HepG2 (cell line): ENCODE data around the gene NPC1. TPM values are rescaled to one million over a fixed set of nuclear protein-coding genes. Genes with fewer than 3 reads are reported as not detected.

Experiments
- ATF6 ChIP-seq: sonication (generic); formaldehyde crosslinking; conservative IDR thresholded peaks from 2 replicates; pipeline ENCODE4 v1.4.0; 2020; ENCODE audit warnings: missing genetic modification reagents
- ATF7-NPFF ChIP-seq: sonication (generic); formaldehyde crosslinking; IDR thresholded peaks from 2 replicates; pipeline ENCODE4 v1.8.1; 2023; ENCODE audit warnings: mild to moderate bottlenecking, low read depth, missing genetic modification reagents, moderate library complexity
- GTF3A ChIP-seq: sonication (generic); formaldehyde crosslinking; conservative IDR thresholded peaks from 2 replicates; pipeline ENCODE4 v1.4.0; 2020; ENCODE audit warnings: mild to moderate bottlenecking, missing genetic modification reagents
- HOXA3 ChIP-seq: sonication (generic); formaldehyde crosslinking; IDR thresholded peaks from 2 replicates; pipeline ENCODE4 v1.5.0; 2020; ENCODE audit warnings: missing genetic modification reagents
- HOXA7 ChIP-seq: sonication (generic); formaldehyde crosslinking; IDR thresholded peaks from 2 replicates; pipeline ENCODE4 v1.8.1; 2022; ENCODE audit warnings: mild to moderate bottlenecking, missing genetic modification reagents, moderate library complexity
- KMT2B ChIP-seq: IDR thresholded peaks from 2 replicates; pipeline ENCODE4 v1.6.1; 2016; ENCODE audit warnings: missing genetic modification reagents, missing compliant biosample characterization
- NFE2L2 ChIP-seq: fragments of 150-350 bp; IDR thresholded peaks from 2 replicates; pipeline ENCODE4 v1.6.1; 2014; ENCODE audit warnings: low read length
- RAD51 ChIP-seq: fragments of 450-650 bp; IDR thresholded peaks from 2 replicates; pipeline ENCODE4 v1.6.1; 2016; ENCODE audit warnings: borderline replicate concordance
- ZNF12 ChIP-seq: sonication (generic); formaldehyde crosslinking; IDR thresholded peaks from 2 replicates; pipeline ENCODE4 v1.5.0; 2020; ENCODE audit warnings: missing genetic modification reagents
- ZNF24 ChIP-seq: fragments of 450-650 bp; IDR thresholded peaks from 2 replicates; pipeline ENCODE4 v1.6.1; 2017; ENCODE audit warnings: antibody characterized with exemption, mild to moderate bottlenecking
- ZNF329 ChIP-seq: sonication (generic); formaldehyde crosslinking; IDR thresholded peaks from 2 replicates; pipeline ENCODE4 v1.9.0; 2021; ENCODE audit warnings: low read depth, mild to moderate bottlenecking, missing genetic modification reagents
- ZNF614 ChIP-seq: IDR thresholded peaks from 2 replicates; pipeline ENCODE4 v1.6.1; 2018; ENCODE audit warnings: missing biosample characterization, missing genetic modification reagents, inconsistent platforms, borderline replicate concordance
- ZNF850 ChIP-seq: sonication (generic); formaldehyde crosslinking; conservative IDR thresholded peaks from 2 replicates; pipeline ENCODE4 v1.9.0; 2021; ENCODE audit warnings: mild to moderate bottlenecking, missing genetic modification reagents
- ZUFSP ChIP-seq: sonication (generic); formaldehyde crosslinking; IDR thresholded peaks from 2 replicates; pipeline ENCODE4 v1.9.0; 2021; ENCODE audit warnings: missing genetic modification reagents, mild to moderate bottlenecking, borderline replicate concordance
- polyA plus RNA-seq, 8 experiments: library from polyadenylated mRNA; depleted of rRNA in 3 of 8; stranded (reverse) in 7 of 8; unstranded in 1 of 8; fragments of >200 nt; fragmentation: Illumina TruSeq in 4 of 8; extraction: Trizol in 4 of 8; gene quantifications; 2 replicates each; pipeline versions ENCODE4 v1.2.1 to v1.2.3, GENCODE V29; 2011 to 2016; ENCODE audit warnings: low read depth in 4 of 8, missing spikeins in 1 of 8, mixed read lengths in 1 of 8; ENCODE audit not compliant: insufficient read depth in 1 of 8
- total RNA-seq, 5 experiments: library from RNA; depleted of rRNA; stranded (reverse); fragments of >200 nt; fragmentation: Illumina TruSeq; extraction: Trizol; gene quantifications; 2 replicates each; pipeline ENCODE4 v1.2.3, GENCODE V29; 2016; ENCODE audit warnings: low read depth in 1 of 5
- TF ChIP-seq, protein P1 (sequence below): sonication (generic); formaldehyde crosslinking; IDR thresholded peaks from 2 replicates; pipeline ENCODE4 v1.5.0; 2020; ENCODE audit warnings: mild to moderate bottlenecking, missing genetic modification reagents
- TF ChIP-seq, protein P2 (sequence below): sonication (generic); formaldehyde crosslinking; IDR thresholded peaks from 2 replicates; pipeline ENCODE4 v1.4.0; 2020; ENCODE audit warnings: mild to moderate bottlenecking, missing genetic modification reagents
- TF ChIP-seq, protein P3 (sequence below): sonication (generic); formaldehyde crosslinking; IDR thresholded peaks from 2 replicates; pipeline ENCODE4 v1.4.0; 2020; ENCODE audit warnings: missing genetic modification reagents
- TF ChIP-seq, protein P4 (sequence below): sonication (generic); formaldehyde crosslinking; IDR thresholded peaks from 2 replicates; pipeline ENCODE4 v1.9.0; 2021; ENCODE audit warnings: missing genetic modification reagents, mild to moderate bottlenecking, borderline replicate concordance
- TF ChIP-seq, protein P5 (sequence below): sonication (generic); formaldehyde crosslinking; IDR thresholded peaks from 2 replicates; pipeline ENCODE4 v1.5.0; 2020; ENCODE audit warnings: missing genetic modification reagents

The NPC1 gene
- total and polyA plus RNA-seq, 2 of the 13 experiments (the other 11 are each of a cell fraction or from before 2014, with no cell fraction given) = 46.5 to 114 TPM

DNA sequence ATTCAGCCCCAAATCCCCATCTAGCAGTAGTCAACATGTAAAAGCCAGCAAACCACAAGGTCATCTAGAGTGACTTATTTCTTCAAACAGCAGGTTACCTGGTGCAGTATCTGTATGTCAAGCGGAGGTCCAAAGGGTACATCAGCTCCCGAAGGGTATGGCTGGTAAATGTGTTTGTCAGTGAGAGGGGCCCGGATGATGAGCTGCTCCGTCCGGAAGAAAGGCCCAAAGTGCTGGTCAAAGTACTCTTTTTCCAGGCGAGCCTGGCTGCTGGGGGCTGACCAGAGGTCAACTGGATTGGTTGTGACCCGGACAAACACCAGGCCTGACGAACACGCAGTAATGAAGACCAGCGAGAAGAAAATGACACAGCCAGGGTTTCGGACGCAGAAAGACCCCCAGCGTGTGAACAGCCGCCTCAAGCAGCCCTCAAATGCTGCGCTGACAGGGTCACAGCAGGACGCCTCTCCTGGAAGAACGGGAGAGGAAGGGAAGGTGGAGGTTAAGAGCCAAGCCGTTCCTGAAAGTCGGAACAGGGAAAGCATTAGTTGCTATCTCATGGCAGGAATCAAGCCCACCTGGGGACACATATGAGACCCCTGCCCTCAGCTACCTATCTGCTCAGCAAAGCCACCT, 30.0 kb downstream of the NPC1 start (continued):
- TF ChIP-seq ZUFSP (no peak), ATF6 (CRISPR knock-in tag) (no peak), ZNF614 (CRISPR knock-in tag) (peak; percentile 82; the same call in 1 of the 2 replicates), ZNF24 (peak; percentile 48; the same call in 1 of the 2 replicates), ATF7-NPFF (CRISPR knock-in tag) (no peak), HOXA7 (no peak), KMT2B (peak; percentile 73), HOXA3 (CRISPR knock-in tag) (peak; percentile 88), RAD51 (no peak), ZNF12 (CRISPR knock-in tag) (no peak), NFE2L2 (no peak), ZNF850 (CRISPR knock-in tag) (no peak), GTF3A (CRISPR knock-in tag) (no peak), ZNF329 (0 out of 2 replicates have a peak, but pooled peaks have one; percentile 47)
- TF ChIP-seq, protein P1, sequence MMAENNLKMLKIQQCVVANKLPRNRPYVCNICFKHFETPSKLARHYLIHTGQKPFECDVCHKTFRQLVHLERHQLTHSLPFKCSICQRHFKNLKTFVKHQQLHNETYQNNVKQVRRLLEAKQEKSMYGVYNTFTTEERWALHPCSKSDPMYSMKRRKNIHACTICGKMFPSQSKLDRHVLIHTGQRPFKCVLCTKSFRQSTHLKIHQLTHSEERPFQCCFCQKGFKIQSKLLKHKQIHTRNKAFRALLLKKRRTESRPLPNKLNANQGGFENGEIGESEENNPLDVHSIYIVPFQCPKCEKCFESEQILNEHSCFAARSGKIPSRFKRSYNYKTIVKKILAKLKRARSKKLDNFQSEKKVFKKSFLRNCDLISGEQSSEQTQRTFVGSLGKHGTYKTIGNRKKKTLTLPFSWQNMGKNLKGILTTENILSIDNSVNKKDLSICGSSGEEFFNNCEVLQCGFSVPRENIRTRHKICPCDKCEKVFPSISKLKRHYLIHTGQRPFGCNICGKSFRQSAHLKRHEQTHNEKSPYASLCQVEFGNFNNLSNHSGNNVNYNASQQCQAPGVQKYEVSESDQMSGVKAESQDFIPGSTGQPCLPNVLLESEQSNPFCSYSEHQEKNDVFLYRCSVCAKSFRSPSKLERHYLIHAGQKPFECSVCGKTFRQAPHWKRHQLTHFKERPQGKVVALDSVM (CRISPR knock-in tag) = peak; percentile 60; the same call in 1 of the 2 replicates
- TF ChIP-seq, protein P2, sequence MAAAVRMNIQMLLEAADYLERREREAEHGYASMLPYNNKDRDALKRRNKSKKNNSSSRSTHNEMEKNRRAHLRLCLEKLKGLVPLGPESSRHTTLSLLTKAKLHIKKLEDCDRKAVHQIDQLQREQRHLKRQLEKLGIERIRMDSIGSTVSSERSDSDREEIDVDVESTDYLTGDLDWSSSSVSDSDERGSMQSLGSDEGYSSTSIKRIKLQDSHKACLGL = no peak
- TF ChIP-seq, protein P3, sequence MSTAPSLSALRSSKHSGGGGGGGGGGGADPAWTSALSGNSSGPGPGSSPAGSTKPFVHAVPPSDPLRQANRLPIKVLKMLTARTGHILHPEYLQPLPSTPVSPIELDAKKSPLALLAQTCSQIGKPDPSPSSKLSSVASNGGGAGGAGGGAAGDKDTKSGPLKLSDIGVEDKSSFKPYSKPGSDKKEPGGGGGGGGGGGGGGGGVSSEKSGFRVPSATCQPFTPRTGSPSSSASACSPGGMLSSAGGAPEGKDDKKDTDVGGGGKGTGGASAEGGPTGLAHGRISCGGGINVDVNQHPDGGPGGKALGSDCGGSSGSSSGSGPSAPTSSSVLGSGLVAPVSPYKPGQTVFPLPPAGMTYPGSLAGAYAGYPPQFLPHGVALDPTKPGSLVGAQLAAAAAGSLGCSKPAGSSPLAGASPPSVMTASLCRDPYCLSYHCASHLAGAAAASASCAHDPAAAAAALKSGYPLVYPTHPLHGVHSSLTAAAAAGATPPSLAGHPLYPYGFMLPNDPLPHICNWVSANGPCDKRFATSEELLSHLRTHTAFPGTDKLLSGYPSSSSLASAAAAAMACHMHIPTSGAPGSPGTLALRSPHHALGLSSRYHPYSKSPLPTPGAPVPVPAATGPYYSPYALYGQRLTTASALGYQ (CRISPR knock-in tag) = peak; percentile 78
- TF ChIP-seq, protein P4, sequence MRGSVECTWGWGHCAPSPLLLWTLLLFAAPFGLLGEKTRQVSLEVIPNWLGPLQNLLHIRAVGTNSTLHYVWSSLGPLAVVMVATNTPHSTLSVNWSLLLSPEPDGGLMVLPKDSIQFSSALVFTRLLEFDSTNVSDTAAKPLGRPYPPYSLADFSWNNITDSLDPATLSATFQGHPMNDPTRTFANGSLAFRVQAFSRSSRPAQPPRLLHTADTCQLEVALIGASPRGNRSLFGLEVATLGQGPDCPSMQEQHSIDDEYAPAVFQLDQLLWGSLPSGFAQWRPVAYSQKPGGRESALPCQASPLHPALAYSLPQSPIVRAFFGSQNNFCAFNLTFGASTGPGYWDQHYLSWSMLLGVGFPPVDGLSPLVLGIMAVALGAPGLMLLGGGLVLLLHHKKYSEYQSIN (CRISPR knock-in tag) = no peak
- TF ChIP-seq, protein P5, sequence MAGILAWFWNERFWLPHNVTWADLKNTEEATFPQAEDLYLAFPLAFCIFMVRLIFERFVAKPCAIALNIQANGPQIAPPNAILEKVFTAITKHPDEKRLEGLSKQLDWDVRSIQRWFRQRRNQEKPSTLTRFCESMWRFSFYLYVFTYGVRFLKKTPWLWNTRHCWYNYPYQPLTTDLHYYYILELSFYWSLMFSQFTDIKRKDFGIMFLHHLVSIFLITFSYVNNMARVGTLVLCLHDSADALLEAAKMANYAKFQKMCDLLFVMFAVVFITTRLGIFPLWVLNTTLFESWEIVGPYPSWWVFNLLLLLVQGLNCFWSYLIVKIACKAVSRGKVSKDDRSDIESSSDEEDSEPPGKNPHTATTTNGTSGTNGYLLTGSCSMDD = no peak
